Epithelial cell of proximal tubule (primary cell): ENCODE results near the gene PXDN. TPM values are rescaled to one million over a fixed set of nuclear protein-coding genes. Genes with fewer than 3 reads are reported as not detected.

Experiments used
- DNase-seq: peaks from one replicate; pipeline ENCODE4 v3.0.0-alpha.2; 2011; ENCODE audit warnings: low read depth
- H3K4me3 ChIP-seq: 2 replicates; pipeline ENCODE4 v1.5.1; 2011; ENCODE audit warnings: low read depth, mild to moderate bottlenecking, low read length
- CTCF ChIP-seq: conservative IDR thresholded peaks from 2 replicates; pipeline ENCODE4 v1.5.1; 2012; ENCODE audit warnings: low read depth, mild to moderate bottlenecking, low read length
- total RNA-seq: library from RNA; depleted of rRNA; stranded (reverse); fragments of >200 nt; gene quantifications from 2 replicates; pipeline ENCODE4 v1.2.3, GENCODE V29; 2015

The PXDN gene
- total RNA-seq, 1 donor from 2014 or later, result 197 TPM

GRCh38 chr2:1609040-1609439, 135.3 kb downstream of the PXDN start:
- no peak for DNase-seq
- no peak overlapping the region for H3K4me3 ChIP-seq
- no peak for TF ChIP-seq CTCF

DNA sequence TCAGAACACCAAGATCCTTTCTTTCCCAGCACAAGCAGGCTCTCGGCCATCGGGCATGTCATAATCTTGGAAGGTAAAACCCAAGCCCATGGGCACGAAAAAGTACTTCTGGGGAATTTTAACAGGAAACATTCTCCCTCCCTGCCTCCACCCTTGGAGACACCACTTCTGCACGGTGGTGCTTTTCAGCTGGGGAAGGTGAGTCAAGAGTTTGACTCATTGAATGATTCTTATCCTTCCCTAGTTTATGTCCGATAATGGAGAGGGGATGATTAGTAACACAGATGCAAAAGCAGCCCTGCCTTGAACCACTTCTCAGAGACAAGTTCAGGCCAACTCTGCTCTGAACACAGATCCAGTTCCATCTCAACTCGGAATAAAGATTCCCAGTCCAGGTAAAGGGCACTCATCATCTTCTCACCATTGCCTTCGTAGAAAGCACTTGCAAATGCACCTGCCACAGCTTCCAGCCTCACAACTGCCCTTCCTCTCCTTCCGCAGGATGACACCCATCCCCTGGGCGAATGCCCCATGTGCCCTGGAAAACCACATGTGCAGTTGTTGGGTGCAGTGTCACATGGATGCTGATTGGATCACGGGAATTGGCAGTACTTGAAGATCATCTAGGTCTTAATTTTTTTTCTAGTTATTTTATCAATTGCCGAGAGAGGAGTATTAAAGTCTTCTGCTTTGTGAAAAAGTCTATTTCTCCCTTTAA, 136.2 kb downstream of the PXDN start:
- no peak for DNase-seq
- H3K4me3 ChIP-seq, result no peak overlapping the region
- TF ChIP-seq CTCF, result no peak

- H3K4me3 ChIP-seq, result no peak overlapping the region
- TF ChIP-seq CTCF, result no peak
- no peak for DNase-seq
These were observed 136.9 kb downstream of the PXDN start for GRCh38 chr2:1607236-1607920.

- TF ChIP-seq CTCF, result no peak
- H3K4me3 ChIP-seq, result no peak overlapping the region
- DNase-seq, result no peak
These were observed 137.7 kb downstream of the PXDN start for GRCh38 chr2:1606421-1607235.

- no peak overlapping the region for H3K4me3 ChIP-seq
- no peak for DNase-seq
- no peak for TF ChIP-seq CTCF
These were observed 138.3 kb downstream of the PXDN start for GRCh38 chr2:1606046-1606400.

DNA sequence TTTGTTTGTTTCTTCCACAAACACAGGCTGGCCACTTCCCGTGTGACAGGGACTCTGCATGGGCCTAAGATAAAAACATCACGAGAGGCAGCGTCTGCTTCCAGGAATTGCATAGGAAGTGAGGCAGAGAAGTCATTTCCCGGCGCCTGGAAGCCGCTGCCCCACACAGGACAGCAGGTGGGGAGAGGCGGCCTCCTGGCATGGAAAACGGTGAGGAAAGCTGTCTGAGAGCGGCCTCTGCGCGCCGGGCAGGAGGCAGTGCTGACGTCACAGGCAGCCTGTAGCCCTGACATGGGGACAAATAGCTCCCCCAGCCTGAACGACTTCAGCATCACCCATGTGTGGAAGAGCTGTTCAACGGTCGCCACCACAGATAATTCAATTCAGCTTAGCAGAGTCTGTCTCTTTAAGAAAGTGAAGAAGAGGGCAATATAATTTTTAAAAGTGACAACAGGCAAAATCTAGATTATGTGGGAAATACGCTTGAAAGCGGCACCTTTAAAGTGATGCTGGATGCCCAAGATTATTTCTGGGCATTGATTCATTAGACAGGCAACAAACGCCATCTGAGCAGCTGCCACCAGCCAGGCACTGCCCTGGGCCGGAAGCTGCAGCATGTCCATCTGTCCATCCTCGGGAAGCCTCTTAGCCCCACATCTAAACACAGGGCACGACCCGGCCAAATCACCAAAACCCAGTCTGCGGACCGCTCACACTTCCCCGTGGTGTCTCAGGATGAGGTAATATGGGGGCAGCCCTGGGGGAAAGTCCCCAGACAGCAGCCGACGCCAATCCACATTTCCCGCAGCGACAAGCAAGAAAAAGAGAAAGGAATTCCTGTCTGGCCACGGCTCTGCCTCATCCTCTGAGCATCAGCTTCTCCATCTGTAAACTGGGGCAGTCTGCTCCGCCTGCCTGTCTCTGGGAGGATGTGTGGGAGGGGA, 138.9 kb downstream of the PXDN start:
- H3K4me3 ChIP-seq, result no peak overlapping the region
- DNase-seq, result no peak
- TF ChIP-seq CTCF, result no peak
